Stimulated activated CD8-positive, alpha-beta memory T cell treated with anti-CD3 and anti-CD28 coated beads, Interleukin-15, amount 100 ng/mL, for 4 hours (primary cell): ENCODE measurements around the gene LIX1L.
A peak's percentile ranks its signal among the peaks of the same experiment; 100 is the strongest.
"Not testable (repeated sequence)": the region's sequence is repeated elsewhere in the genome, so short reads cannot be mapped to it uniquely, and the experiment has no call there.

Source experiments
- DNase-seq, 2 donors: peaks; one replicate each; pipeline ENCODE4 v3.0.0-alpha.2; 2020; ENCODE audit warnings: low read depth in 2 of 2

Gene LIX1L

GRCh38 chr1:145936247-145936646 is 21.6 kb downstream of the LIX1L start:
- no peak for DNase-seq

- no peak for DNase-seq
Measured at GRCh38 chr1:145935708-145936107, 22.1 kb downstream of the LIX1L start.

- peak in 1 of 2 donors; percentile 12 for DNase-seq
Measured at GRCh38 chr1:145932522-145933009, 25.3 kb downstream of the LIX1L start.

GRCh38 chr1:145927916-145928643 is 29.7 kb downstream of the LIX1L start:
- no peak for DNase-seq

GRCh38 chr1:145927063-145927886 is 30.5 kb downstream of the LIX1L start, which contains the start of gene RBM8A:
Gene RBM8A, minus strand, starts transcription at chr1:145927484. Its CDS starts 58 bp downstream, at chr1:145927426.
- DNase-seq = peak; percentile 82 to 93

GRCh38 chr1:145926686-145927062 is 31.1 kb downstream of the LIX1L start:
- DNase-seq = peak in 1 of 2 donors; percentile 7

- no peak for DNase-seq
Measured at GRCh38 chr1:145922266-145922665, 35.6 kb downstream of the LIX1L start.

- DNase-seq = not testable (repeated sequence)
Measured at GRCh38 chr1:145920297-145920696, 37.5 kb downstream of the LIX1L start.

GRCh38 chr1:145918992-145919939 is 38.6 kb downstream of the LIX1L start:
- DNase-seq = no peak

GRCh38 chr1:145918144-145918991 is 39.4 kb downstream of the LIX1L start, which contains the start of gene PEX11B:
Gene PEX11B, minus strand, starts transcription at chr1:145918717. Its CDS starts 29 bp downstream, at chr1:145918688.
- DNase-seq = peak; percentile 81 to 84

GRCh38 chr1:145917595-145917994 is 40.2 kb downstream of the LIX1L start:
- DNase-seq = no peak

GRCh38 chr1:145916745-145917144 is 41.1 kb downstream of the LIX1L start:
- no peak for DNase-seq

- DNase-seq = no peak
Measured at GRCh38 chr1:145912128-145912641, 45.6 kb downstream of the LIX1L start.

GRCh38 chr1:145908653-145909052 is 49.2 kb downstream of the LIX1L start:
- DNase-seq = no peak

- no peak for DNase-seq
Measured at GRCh38 chr1:145906954-145907753, 50.7 kb downstream of the LIX1L start.

GRCh38 chr1:145901312-145902021 is 56.4 kb downstream of the LIX1L start:
- DNase-seq = no peak

GRCh38 chr1:145898756-145899155 is 59.1 kb downstream of the LIX1L start:
- no peak for DNase-seq

GRCh38 chr1:145897969-145898368 is 59.8 kb downstream of the LIX1L start:
- no peak for DNase-seq

- DNase-seq = no peak
Measured at GRCh38 chr1:145895471-145895870, 62.3 kb downstream of the LIX1L start.
